Retinal pigment epithelial cell (primary cell): Measurements from ENCODE around the gene AGBL3.

Experiments used
- DNase-seq: peaks from one replicate; pipeline ENCODE4 v3.0.0-alpha.2; 2010; ENCODE audit warnings: low read depth
- H3K4me3 ChIP-seq: 2 replicates; pipeline ENCODE4 v1.5.1; 2011; ENCODE audit warnings: mild to moderate bottlenecking, low read length, control low read depth, moderate library complexity
- CTCF ChIP-seq: conservative IDR thresholded peaks from 2 replicates; pipeline ENCODE4 v1.5.1; 2011; ENCODE audit warnings: low read depth, low read length, control low read depth, inconsistent platforms

AGBL3 gene

GRCh38 chr7:135143885-135144668 lies 157.8 kb downstream of the AGBL3 start:
- no peak overlapping the region for H3K4me3 ChIP-seq
- DNase-seq = no peak
- no peak for TF ChIP-seq CTCF

- no peak for DNase-seq
- H3K4me3 ChIP-seq = no peak overlapping the region
- TF ChIP-seq CTCF = no peak
Observed at GRCh38 chr7:135147341-135147898, 161.1 kb downstream of the AGBL3 start.

GRCh38 chr7:135147899-135148721 lies 161.8 kb downstream of the AGBL3 start, which contains the start of gene TMEM140:
TSS of gene TMEM140 (plus strand) at chr7:135148072. CDS start at chr7:135164442, 16,370 bp downstream.
- no peak within 1 kb of the TSS for H3K4me3 ChIP-seq
- DNase-seq = no peak
- TF ChIP-seq CTCF = no peak

- no peak for TF ChIP-seq CTCF
- no peak overlapping the region for H3K4me3 ChIP-seq
- no peak for DNase-seq
Observed at GRCh38 chr7:135150072-135150782, 163.9 kb downstream of the AGBL3 start.

- TF ChIP-seq CTCF = no peak
- no peak for DNase-seq
- H3K4me3 ChIP-seq = no peak overlapping the region
Observed at GRCh38 chr7:135151132-135151531, 164.8 kb downstream of the AGBL3 start.

- no peak for DNase-seq
- H3K4me3 ChIP-seq = no peak overlapping the region
- TF ChIP-seq CTCF = no peak
Observed at GRCh38 chr7:135151533-135151932, 165.2 kb downstream of the AGBL3 start.
